Head of caudate nucleus (tissue), 42 donors: Measurements from ENCODE around the gene ZNF569.

ENCODE experiments used
- DNase-seq, 42 donors: peaks; one replicate each; pipeline versions ENCODE4 v3.0.0 to v3.0.0-alpha.2; 2020 to 2021; ENCODE audit warnings: mixed read lengths in 7 of 42
- intact Hi-C: fragments of 100-400 bp; cut with DNase I; formaldehyde crosslinking; loops from one replicate; pipeline ENCODE4 v1.15.0; 2022

The ZNF569 gene

DNA sequence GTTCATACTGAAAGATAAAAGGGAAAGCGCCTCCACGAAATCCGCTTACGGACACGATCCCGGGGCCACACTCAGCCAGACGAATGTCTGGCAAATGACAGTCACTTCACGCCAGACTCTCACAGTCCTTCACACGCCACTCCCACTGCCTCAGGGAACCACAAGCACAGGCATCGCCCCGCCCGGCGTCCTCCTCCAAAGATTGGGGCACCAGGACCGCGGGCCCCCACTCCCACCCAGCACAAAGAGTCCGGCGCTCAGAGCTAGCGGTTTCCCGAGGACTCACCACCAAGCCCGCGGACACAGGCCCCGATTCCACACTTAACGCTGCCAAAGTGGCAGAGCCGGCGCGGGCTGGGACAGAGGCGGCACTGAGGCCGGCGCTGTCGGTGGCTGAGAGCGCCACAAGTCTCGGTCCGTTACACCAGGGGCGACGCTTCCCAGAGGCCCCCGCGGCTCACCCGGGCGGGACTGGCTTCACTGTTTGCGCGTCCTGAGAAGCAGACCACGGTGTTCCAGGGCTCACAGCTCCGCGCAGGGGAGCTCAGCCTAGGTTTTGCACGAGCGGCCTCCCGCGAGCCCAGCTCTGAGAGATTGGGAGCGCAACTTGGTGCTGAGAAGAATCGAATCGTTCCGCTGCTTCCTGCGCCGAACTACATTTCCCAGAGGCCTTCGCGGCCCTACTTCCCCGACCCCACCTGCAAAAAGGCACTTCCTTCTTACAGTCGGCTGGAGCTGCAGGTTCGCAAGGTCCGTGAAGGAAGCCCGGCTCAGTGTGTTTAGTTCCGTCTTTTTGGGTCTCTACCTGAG lies at the start of gene ZNF569:
TSS of gene ZNF569 (minus strand) at position 647 of the 810 bp plus-strand sequence. CDS start 22,523 bp downstream, outside the sequence.
- intact Hi-C loops, result loop anchor here (5.0 kb wide), 2 partner anchors 95 to 630 kb away; partner anchors contain the start of genes ZNF527 and ZNF790
- peak; percentile 90 to 98 (median 95) for DNase-seq

DNA sequence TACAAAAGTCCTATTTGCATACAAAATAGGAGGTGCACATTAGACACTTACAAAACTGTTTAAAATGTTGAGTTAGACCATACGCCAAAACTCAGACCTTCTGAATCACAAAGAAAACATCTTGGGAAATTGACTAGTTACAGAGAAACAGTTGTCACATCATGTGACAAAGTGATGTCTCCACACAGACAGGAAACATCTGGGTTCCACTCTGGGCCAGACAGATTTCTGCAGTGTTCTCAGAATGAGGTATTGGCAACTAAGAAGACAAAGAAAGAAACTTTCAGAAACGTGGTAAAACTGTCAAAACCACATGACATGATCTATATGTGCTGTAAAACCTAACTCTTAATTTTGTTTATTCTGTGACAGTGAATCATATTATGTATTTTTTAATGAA lies 46.2 kb upstream of the ZNF569 start:
- intact Hi-C loops, result no loop called here
- no peak for DNase-seq

DNA sequence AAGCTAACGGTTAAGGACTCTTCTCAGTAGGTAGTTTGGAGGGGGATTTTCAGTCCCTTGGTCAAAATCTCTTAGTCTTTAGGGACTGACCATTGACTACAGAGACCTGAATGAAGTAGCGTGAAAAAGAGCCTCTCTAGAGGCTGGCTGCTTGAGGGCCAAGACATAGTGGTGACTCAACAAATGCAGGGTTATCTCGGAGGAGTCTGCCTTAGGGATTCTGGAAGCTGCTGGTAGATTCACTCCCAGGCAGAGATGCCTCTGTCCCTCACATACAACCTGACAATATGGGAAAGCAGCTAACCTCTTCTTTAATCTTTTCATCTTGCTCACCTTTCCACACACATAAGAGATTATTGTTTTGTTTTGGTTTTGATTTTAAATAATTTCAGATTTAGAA lies 44.6 kb upstream of the ZNF569 start:
- intact Hi-C loops, result no loop called here
- no peak for DNase-seq

DNA sequence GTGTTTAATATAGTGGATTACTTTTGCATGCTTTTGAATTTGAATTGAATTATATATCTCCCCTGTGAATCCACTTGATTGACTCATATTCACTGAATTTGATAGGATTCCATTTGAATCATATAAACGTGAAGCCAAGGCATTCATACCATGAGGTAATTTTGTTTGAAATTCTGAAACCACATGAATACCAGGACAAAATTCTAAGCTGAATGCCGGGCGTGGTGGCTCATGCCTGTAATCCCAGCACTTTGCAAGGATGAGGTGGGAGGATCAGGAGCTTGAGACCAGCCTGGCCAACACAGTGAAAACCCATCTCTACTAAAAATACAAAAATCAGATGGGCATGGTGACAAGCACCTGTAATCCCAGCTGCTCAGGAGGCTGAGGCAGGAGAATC lies 43.9 kb upstream of the ZNF569 start:
- no peak for DNase-seq
- intact Hi-C loops, result no loop called here

DNA sequence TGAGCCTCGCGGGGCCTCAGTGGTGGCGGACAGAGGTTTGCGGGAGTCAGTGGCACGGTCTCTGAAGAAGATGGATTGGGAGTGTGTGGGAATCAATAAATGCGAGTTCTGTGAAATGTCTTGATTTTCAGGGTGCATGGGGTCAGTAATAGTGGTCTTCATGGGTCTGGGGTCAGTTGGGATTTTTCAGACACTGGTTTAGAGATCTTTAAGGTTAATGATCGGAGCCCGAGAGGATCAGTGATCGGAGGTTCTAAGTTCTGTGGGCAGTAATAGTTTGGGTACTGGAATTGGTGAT lies 39.9 kb upstream of the ZNF569 start:
- intact Hi-C loops, result loop anchor here (2.0 kb wide), 1 partner anchor 38 kb away; the partner anchor contains the start of gene ZNF570
- DNase-seq, result peak in 3 of 42 donors; percentile 2 to 16 (median 4)

DNA sequence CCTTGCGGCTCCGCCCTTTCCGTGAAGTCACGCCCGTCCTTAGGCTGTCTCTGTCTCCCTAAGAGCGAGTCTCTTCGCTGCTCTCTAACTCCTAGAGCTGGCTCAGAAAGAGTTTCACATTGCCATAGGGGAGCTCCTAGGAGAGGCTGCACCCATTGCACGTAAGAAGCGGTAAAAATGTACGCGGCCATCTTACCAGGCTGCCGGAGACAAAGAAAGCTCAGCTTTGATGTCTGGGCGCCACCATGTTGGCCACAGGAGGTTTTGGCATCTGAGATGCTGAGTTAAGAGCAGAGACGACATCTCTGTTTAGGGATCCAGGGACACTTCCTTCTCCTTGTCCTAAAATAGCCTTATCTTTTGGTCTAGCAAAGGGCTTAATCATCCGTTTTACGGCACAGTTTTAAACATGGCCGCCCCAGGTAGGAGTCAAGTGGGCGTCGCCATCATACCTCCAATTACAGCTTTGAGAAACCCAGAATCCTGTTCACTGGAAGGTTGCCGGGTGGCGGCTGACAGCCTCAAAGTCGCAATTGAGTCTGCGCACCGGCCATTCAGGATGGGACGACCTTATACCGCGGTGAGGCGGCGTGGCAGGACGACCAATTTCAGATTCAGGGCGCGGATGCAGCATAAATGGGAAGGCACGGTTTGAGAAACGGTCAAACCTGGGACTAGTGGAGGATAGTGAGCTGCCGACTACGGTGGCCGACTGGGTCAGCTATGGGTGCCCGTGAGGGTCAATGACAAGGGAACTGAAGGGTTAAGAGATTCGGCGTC lies 39.3 kb upstream of the ZNF569 start, which contains the start of gene ZNF793:
TSS of gene ZNF793 (plus strand) at position 553 of the 780 bp plus-strand sequence. CDS start 16,501 bp downstream, outside the sequence.
- DNase-seq, result peak; percentile 75 to 93 (median 84)
- intact Hi-C loops, result loop anchor here (2.0 kb wide), 1 partner anchor 38 kb away; the partner anchor contains the start of gene ZNF570

DNA sequence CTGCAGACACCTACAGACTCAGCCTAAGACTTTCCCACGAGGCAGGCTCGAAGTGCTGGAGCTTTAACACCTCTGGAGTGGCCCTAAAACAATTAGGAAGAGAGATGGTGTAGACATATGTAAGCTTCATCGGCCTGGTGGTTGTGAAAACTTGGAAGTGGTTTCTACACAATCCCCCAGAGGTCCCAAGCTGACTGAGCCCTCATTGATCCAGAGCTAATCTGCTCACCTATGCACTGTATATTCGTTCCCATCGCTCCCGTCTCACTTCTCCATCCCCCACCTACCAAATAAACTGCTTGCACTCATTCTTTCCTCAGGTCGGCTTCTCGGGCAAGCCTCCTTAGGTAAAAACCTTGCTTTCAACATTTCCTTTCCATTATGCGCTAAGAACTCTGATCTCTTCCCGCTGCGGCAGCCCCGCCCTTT lies 38.7 kb upstream of the ZNF569 start:
- peak in 7 of 42 donors; percentile 2 to 18 (median 11) for DNase-seq
- intact Hi-C loops, result loop anchor here (2.0 kb wide), 1 partner anchor 37 kb away; the partner anchor contains the start of gene ZNF570

DNA sequence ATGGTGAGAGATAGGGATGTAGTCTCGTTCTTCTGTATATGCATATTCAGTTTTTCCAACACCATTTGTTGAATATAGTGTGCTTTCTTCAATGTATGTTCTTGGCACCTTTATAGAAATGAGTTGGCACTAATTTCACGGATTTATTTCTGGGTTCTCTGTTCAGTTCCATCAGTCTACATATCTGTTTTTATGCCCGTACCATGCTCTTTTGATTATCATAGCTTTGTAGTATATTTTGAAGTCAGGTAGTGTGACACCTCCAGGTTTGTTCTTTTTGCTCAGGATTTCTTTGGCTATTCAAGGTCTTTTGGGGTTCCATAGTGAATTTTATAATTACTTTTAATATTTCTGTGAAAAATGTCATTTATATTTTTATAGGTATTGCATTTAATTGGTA lies 25.0 kb upstream of the ZNF569 start:
- intact Hi-C loops, result no loop called here
- DNase-seq, result no peak

DNA sequence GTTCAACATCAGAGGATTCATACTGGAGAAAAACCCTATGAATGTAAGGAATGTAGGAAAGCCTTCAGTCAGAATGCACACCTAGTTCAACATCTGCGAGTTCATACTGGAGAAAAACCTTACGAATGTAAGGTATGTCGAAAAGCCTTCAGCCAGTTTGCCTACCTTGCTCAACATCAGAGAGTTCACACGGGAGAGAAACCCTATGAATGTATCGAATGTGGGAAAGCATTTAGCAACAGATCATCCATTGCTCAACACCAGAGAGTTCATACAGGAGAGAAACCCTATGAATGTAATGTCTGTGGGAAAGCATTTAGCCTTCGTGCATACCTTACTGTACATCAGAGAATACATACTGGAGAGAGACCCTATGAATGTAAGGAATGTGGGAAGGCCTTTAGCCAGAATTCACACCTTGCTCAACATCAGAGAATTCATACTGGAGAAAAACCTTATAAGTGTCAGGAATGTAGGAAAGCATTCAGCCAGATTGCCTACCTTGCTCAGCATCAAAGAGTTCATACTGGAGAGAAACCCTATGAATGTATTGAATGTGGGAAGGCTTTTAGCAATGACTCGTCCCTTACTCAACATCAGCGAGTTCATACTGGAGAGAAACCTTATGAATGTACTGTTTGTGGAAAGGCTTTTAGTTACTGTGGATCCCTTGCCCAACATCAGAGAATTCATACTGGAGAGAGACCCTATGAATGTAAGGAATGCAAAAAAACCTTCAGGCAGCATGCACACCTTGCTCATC lies 17.3 kb upstream of the ZNF569 start:
- intact Hi-C loops, result no loop called here
- DNase-seq, result no peak

DNA sequence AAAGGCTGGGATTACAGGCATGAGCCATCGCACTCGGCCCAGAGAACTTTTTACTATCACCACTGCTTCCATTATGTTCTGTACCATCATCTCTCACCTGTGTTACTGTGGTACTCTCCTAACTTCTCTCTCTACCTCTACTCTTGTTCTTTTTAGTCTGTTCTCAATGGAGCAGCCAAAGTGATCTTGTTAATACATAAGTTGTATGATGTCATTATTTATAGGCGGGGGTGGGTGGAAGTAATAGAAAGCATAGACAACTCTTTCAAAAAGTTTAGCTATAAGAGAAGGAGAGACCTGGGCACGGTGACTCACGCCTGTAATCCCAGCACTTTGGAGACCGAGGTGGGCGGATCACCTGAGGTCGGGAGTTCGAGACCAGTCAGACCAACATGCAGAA lies 4.9 kb upstream of the ZNF569 start:
- intact Hi-C loops, result no loop called here
- DNase-seq, result no peak

DNA sequence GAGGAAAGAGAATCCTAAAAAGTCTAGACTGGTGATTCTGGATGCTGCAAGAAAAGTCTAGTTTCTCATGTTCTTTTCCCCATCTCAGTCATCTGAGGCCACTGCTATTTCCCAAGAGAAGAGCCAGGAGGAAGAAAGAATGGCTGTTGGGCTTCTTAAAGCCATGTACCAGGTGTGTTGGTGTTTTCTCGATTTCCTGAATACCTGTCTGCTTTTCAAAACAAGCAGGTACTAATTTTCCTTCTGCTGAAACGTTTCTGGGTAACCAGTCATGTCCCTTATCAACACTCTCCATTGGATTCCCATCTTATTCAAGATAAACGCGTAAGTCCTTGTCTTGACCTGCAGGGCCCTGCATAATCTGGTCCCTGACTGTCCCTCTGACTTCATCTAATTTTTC lies 3.0 kb upstream of the ZNF569 start:
- DNase-seq, result no peak
- intact Hi-C loops, result no loop called here

DNA sequence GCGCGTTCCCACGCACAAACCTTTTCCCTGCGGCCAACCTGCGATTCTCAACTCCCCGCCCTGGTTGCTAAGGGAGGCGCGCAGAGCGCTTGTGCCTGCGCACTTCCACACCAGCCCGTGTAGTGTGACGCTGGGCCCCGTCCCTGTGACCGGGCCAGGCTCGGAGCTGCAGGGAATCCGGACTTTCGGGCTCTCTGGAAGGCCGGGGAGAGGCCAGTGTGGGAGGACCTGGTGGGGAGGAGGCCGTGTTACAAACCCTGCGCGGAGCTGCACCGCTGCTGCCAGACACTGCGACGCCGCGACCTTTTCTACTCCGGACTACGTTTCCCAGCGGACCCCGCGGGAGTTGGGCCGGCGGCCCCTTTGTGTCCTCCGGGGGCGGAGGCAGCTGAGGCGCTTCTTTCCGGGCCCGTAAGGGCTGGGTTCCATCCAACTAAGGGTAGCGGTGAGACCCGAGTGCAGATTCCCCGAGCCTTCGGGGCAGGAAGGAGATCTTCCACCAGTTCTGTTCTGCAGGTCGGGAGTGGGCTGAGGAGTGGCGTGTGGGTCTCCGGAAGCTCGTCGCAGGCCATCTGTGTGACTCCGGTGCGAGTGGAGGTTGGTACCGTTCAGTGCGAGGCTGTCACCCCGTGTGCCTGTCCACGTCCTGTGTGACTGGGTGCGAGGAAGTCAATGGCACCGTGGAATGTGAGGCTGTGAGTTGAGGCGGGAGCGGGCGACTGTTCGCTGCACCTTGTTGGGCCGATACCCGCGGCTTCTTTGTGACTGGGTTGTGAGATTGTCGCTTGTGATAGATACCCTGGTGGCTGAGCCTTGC lies 1.9 kb upstream of the ZNF569 start, which contains the start of gene ZNF570:
TSS of gene ZNF570 (plus strand) at position 396 of the 817 bp plus-strand sequence. CDS start 999 bp downstream, outside the sequence.
- DNase-seq, result peak; percentile 85 to 97 (median 93)
- intact Hi-C loops, result loop anchor here (2.0 to 5.0 kb wide), 3 partner anchors 38 to 632 kb away; partner anchors contain the start of genes ZNF527, ZNF790 and ZNF793

DNA sequence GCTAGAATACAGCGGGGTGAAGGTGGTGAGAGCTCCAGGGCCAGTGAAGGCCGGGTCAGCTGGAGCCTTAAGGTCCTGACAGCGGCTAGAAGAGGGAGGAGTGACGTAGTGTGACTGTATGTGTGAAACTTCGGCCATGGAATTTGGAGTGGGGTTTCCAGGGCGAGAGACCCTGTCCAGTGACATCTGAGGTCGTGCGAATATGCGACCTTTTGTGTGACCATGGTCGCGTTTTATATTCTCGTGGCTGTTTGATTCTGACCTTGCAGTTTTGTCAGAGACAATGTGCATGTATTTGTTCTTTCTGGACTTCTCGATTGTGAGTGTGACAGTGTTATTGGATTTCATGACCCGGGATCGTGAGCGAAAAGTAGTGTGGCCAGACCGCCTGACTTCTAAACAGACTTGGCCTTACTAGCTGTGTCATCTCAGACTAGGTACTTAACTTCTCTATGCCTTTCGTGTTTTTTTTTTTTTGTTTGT lies 405 bp upstream of the ZNF569 start:
- no peak for DNase-seq
- intact Hi-C loops, result loop anchor here (2.0 to 5.0 kb wide), 3 partner anchors 39 to 630 kb away; partner anchors contain the start of genes ZNF527, ZNF790 and ZNF793

DNA sequence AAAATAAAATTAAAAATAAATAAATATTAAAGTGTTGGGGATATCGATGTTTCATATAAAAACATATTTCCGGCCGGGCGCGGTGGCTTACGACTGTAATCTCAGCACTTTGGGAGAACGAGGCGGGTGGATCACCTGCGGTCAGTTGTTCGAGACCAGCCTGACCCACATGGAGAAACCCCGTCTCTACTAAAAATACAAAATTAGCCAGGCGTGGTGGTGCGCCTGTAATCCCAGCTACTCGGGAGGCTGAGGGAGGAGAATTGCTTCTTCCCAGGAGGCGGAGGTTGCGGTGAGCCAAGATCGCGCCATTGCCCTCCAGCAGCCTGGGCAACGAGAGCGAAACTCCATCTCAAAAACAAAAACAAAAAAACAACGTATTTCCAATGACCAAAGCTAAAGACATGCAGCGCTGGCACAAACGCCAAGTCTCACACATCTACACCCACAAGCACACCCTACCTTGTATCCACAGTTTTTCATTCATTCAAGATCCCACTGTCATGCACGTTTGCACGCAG lies 907 bp downstream of the ZNF569 start:
- DNase-seq, result peak in 8 of 42 donors; percentile 0 to 29 (median 10)
- intact Hi-C loops, result loop anchor here (5.0 kb wide), 2 partner anchors 94 to 629 kb away; partner anchors contain the start of genes ZNF527 and ZNF790

DNA sequence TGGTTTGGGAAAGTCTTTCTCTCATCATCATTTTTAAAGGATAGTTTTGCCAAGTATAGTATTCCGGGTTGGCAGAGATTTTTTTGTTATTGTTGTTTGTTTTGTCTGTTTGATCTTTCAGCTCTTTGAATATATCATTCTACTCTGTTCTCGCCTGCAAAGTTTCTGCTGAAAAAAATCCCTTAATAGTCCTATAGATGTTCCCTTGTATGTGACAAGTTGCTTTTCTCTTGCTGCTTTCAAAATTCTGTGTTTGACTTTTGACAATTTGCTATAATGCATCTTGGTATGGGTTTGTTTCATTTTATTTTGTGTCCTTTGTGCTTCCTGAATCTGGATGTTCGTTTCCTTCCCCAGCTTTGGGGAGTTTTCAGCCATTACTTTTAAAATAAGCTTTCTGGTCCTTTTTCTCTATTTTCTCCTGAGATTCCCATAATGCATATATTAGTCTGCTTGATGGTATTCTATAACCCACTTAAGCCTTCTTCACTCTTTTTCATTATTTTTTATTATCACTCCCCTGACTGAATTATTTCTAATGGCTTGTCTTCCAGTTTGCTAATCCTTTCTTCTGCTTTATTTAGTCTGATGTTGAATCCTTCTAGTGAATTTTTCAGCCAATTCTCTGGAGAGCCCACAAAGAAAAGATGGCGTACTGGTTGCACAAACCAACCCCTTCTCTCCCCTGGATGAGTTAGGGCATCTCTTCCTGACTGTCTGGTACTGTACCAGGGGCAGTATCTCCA lies 14.6 kb downstream of the ZNF569 start:
- no peak for DNase-seq
- intact Hi-C loops, result no loop called here

DNA sequence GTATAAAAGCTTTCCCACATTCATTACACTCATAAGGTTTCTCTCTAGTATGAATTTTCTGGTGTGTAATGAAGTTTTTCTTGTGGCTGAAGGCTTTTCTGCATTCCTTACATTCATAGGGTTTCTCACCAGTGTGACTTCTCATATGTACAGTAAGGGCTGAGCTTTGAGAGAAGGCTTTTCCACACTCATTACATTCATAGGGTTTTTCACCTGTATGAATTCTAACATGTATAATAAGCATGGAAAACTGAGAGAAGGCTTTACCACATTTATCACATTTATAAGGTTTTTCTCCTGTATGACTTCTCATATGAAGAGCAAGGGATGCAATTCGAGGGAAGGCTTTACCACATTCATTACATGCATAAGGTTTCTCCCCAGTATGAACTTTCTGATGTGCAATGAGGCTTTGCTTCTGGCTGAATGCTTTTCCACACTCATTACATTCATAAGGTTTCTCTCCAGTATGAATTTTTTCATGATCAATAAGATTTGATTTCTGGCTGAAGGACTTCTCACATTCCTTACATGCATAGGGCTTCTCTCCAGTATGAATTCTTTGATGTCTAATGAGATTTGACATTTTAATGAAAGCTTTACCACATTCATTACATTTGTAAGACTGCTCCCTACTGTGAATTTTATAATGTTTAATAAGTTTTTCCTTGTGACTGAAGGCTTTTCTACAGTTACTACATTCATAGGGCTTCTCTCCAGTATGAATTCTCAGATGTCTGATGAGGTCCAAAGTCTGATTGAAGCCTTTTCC lies 53.7 kb downstream of the ZNF569 start:
- no peak for DNase-seq
- intact Hi-C loops, result no loop called here
